ENCODE results near the gene ZMIZ1.

ZMIZ1 gene

GRCh38 chr10:79306644-79307220 is 238.0 kb downstream of the ZMIZ1 start:
- H3K36me3 Mint-ChIP-seq, result peaks cover 87% of the 10 kb centered on the region
- H3K9me3 Mint-ChIP-seq, result no peaks in the 10 kb centered on the region
- H3K27ac Mint-ChIP-seq, result no peak overlapping the region
- no peak for ATAC-seq
- H3K4me3 Mint-ChIP-seq, result no peak overlapping the region
- H3K27me3 Mint-ChIP-seq, result no peaks in the 10 kb centered on the region
- no peaks in the 10 kb centered on the region for H3K4me1 Mint-ChIP-seq

GRCh38 chr10:79308016-79308415 is 239.2 kb downstream of the ZMIZ1 start:
- no peaks in the 10 kb centered on the region for H3K9me3 Mint-ChIP-seq
- H3K27ac Mint-ChIP-seq, result no peak overlapping the region
- no peaks in the 10 kb centered on the region for H3K27me3 Mint-ChIP-seq
- ATAC-seq, result no peak
- H3K4me1 Mint-ChIP-seq, result no peaks in the 10 kb centered on the region
- H3K36me3 Mint-ChIP-seq, result peaks cover 89% of the 10 kb centered on the region
- H3K4me3 Mint-ChIP-seq, result no peak overlapping the region

- Mint-ChIP-seq H3K4me1 (peaks cover 6% of the 10 kb centered on the region), H3K9me3 (no peaks in the 10 kb centered on the region), H3K27ac (no peak overlapping the region), H3K27me3 (no peaks in the 10 kb centered on the region), H3K4me3 (no peak overlapping the region), H3K36me3 (peaks cover 96% of the 10 kb centered on the region)
- ATAC-seq, result no peak
Observed at GRCh38 chr10:79308969-79309665, 240.4 kb downstream of the ZMIZ1 start.

DNA sequence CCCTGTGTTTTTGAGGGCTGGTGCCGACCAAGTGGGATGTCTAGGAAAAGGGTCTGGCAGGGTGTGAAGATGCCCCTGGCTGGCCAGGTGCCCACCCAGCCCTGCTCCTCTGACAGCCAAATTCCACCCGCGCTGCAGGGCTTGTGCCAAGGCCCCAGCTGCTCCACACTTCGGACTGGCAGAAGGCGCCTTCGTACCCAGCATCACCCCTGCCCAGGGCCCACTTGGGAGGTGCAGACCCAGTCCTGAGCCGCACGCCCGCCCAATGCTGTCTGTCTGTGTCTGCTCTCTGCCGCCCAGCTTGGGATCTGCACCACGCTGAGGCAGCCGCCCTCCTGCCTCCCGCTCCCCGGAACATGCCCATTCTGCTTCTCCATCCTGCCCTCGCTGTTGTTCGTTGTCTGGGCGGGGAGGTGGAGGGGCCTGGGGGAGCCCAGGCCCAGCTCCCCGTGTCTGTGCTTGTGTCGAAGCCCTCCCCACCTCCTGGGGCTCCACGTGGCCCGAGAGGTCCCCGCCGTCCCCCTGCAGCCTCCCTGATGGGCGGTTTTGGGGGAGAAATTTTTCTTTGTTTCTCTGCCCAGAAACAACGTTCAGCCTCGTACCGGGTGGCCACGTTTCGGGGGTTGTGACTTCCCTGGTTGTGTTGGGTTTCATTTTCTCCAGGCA is 241.6 kb downstream of the ZMIZ1 start:
- H3K9me3 Mint-ChIP-seq, result no peaks in the 10 kb centered on the region
- peaks cover 11% of the 10 kb centered on the region for H3K4me1 Mint-ChIP-seq
- H3K27ac Mint-ChIP-seq, result peak overlapping the region; percentile 29
- no peaks in the 10 kb centered on the region for H3K27me3 Mint-ChIP-seq
- H3K4me3 Mint-ChIP-seq, result no peak overlapping the region
- ATAC-seq, result no peak
- H3K36me3 Mint-ChIP-seq, result peaks cover 89% of the 10 kb centered on the region

- peaks cover 17% of the 10 kb centered on the region for H3K4me1 Mint-ChIP-seq
- H3K27ac Mint-ChIP-seq, result peak overlapping the region; percentile 29
- peaks cover 86% of the 10 kb centered on the region for H3K36me3 Mint-ChIP-seq
- ATAC-seq, result peak; percentile 24
- H3K4me3 Mint-ChIP-seq, result no peak overlapping the region
- no peaks in the 10 kb centered on the region for H3K27me3 Mint-ChIP-seq
- H3K9me3 Mint-ChIP-seq, result no peaks in the 10 kb centered on the region
Observed at GRCh38 chr10:79310911-79311573, 242.3 kb downstream of the ZMIZ1 start.

- ATAC-seq, result no peak
- Mint-ChIP-seq H3K36me3 (peaks cover 79% of the 10 kb centered on the region), H3K27ac (no peak overlapping the region), H3K27me3 (no peaks in the 10 kb centered on the region), H3K4me3 (no peak overlapping the region), H3K9me3 (no peaks in the 10 kb centered on the region), H3K4me1 (peaks cover 24% of the 10 kb centered on the region)
Observed at GRCh38 chr10:79311581-79312407, 243.0 kb downstream of the ZMIZ1 start.

GRCh38 chr10:79312601-79313187 is 243.9 kb downstream of the ZMIZ1 start:
- Mint-ChIP-seq H3K9me3 (no peaks in the 10 kb centered on the region), H3K4me3 (no peak overlapping the region), H3K36me3 (peaks cover 70% of the 10 kb centered on the region), H3K27me3 (no peaks in the 10 kb centered on the region), H3K4me1 (peaks cover 33% of the 10 kb centered on the region), H3K27ac (peak overlapping the region; percentile 28)
- no peak for ATAC-seq

GRCh38 chr10:79313320-79313719 is 244.6 kb downstream of the ZMIZ1 start:
- Mint-ChIP-seq H3K4me3 (no peak overlapping the region), H3K27ac (peak overlapping the region; percentile 28), H3K27me3 (no peaks in the 10 kb centered on the region), H3K36me3 (peaks cover 64% of the 10 kb centered on the region), H3K9me3 (no peaks in the 10 kb centered on the region), H3K4me1 (peaks cover 39% of the 10 kb centered on the region)
- no peak for ATAC-seq

GRCh38 chr10:79313911-79314439 is 245.2 kb downstream of the ZMIZ1 start:
- Mint-ChIP-seq H3K27me3 (no peaks in the 10 kb centered on the region), H3K27ac (peak overlapping the region; percentile 28), H3K36me3 (peaks cover 57% of the 10 kb centered on the region), H3K4me3 (no peak overlapping the region), H3K9me3 (peaks cover 3% of the 10 kb centered on the region), H3K4me1 (peaks cover 45% of the 10 kb centered on the region)
- ATAC-seq, result no peak

- H3K27ac Mint-ChIP-seq, result no peak overlapping the region
Observed at GRCh38 chr10:79314761-79315601, 246.2 kb downstream of the ZMIZ1 start.

GRCh38 chr10:79315602-79315920 is 246.8 kb downstream of the ZMIZ1 start:
- Mint-ChIP-seq H3K27ac (no peak overlapping the region), H3K4me1 (peaks cover 59% of the 10 kb centered on the region), H3K27me3 (no peaks in the 10 kb centered on the region), H3K9me3 (peaks cover 3% of the 10 kb centered on the region), H3K4me3 (no peak overlapping the region), H3K36me3 (peaks cover 42% of the 10 kb centered on the region)
- no peak for ATAC-seq

More at GRCh38 chr10:79314761-79315601, 246.2 kb downstream of the ZMIZ1 start:
- Mint-ChIP-seq H3K4me3 (no peak overlapping the region), H3K27me3 (no peaks in the 10 kb centered on the region), H3K4me1 (peaks cover 54% of the 10 kb centered on the region), H3K36me3 (peaks cover 48% of the 10 kb centered on the region), H3K9me3 (peaks cover 3% of the 10 kb centered on the region)
- no peak for ATAC-seq

DNA sequence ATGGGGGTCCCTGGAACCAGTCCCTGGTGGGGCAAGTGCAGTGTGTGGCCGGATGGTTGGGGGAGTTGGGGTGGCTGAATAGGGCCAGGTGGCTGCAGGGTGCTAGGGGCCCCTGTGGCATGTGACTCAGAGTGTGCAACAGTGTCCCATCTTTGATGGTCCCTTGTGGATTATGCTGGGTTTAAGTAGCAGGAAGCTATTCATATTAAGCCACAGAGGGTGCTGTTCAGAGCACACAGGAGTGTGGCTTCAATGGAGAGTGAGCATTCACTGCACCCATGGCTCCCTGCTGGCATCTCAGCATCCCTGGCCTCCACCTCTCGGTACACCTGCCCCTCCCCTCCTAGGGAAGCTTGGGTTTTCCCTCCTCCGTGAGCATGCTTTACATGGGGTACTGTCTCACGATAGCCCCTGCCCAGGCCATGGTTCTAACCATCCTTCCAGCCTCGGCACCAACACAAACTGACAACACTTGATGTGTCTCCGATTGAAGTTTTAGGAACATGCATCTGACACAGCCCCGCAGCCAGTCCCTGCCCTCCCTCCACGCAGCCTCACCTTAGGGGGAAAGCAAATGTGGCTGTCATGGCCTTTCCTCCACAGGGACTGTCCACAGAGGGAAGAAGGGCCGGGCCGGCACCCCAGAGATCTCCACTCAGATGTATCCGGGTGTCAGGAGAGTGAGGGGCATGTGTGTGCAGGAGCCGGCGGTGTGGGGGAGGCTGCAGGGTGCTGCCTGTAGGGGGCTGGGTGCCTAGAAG is 248.1 kb downstream of the ZMIZ1 start:
- H3K36me3 Mint-ChIP-seq, result peaks cover 30% of the 10 kb centered on the region
- peaks cover 60% of the 10 kb centered on the region for H3K4me1 Mint-ChIP-seq
- no peaks in the 10 kb centered on the region for H3K27me3 Mint-ChIP-seq
- peak; percentile 85 for ATAC-seq
- H3K27ac Mint-ChIP-seq, result peak overlapping the region; percentile 64
- H3K4me3 Mint-ChIP-seq, result peak overlapping the region; percentile 60
- peaks cover 3% of the 10 kb centered on the region for H3K9me3 Mint-ChIP-seq

- peaks cover 71% of the 10 kb centered on the region for H3K4me1 Mint-ChIP-seq
- no peak for ATAC-seq
- peaks cover 17% of the 10 kb centered on the region for H3K36me3 Mint-ChIP-seq
- H3K27me3 Mint-ChIP-seq, result no peaks in the 10 kb centered on the region
- H3K27ac Mint-ChIP-seq, result peak overlapping the region; percentile 64
- peaks cover 3% of the 10 kb centered on the region for H3K9me3 Mint-ChIP-seq
- peak overlapping the region; percentile 18 for H3K4me3 Mint-ChIP-seq
Observed at GRCh38 chr10:79318369-79318768, 249.6 kb downstream of the ZMIZ1 start.

Measured in stimulated activated memory B cell treated with anti-CD40 and anti-IgM and Interleukin-4, amounts not matched to agents 10 μg/mL and 1 μg/mL and 100 μg/mL, for 72 hours (primary cell).